NK-92 treated with Interleukin-12 subunit alpha and Interleukin-12 subunit beta, amount 100 ng/mL, for 24 hours (cell line): Measurements from ENCODE around the gene SAT1.

ENCODE experiments used
- DNase-seq: peaks from one replicate; lab custom pipeline; 2025; lab: John Stamatoyannopoulos, UW

SAT1 gene

GRCh38 chrX:23811108-23811651, 28.2 kb downstream of the SAT1 start:
- DNase-seq, result no peak

GRCh38 chrX:23811656-23812055, 28.7 kb downstream of the SAT1 start:
- DNase-seq, result no peak

- DNase-seq, result no peak
Measured at GRCh38 chrX:23813808-23814207, 30.8 kb downstream of the SAT1 start.

- DNase-seq, result no peak
Measured at GRCh38 chrX:23815376-23815775, 32.4 kb downstream of the SAT1 start.

GRCh38 chrX:23816179-23816578, 33.2 kb downstream of the SAT1 start:
- no peak for DNase-seq

- no peak for DNase-seq
Measured at GRCh38 chrX:23817979-23818336, 35.0 kb downstream of the SAT1 start.

GRCh38 chrX:23819385-23820234, 36.6 kb downstream of the SAT1 start:
- DNase-seq, result no peak

GRCh38 chrX:23820235-23820782, 37.3 kb downstream of the SAT1 start:
- no peak for DNase-seq

GRCh38 chrX:23821847-23822246, 38.9 kb downstream of the SAT1 start:
- DNase-seq, result no peak

- DNase-seq, result no peak
Measured at GRCh38 chrX:23822397-23822796, 39.4 kb downstream of the SAT1 start.

- DNase-seq, result no peak
Measured at GRCh38 chrX:23822841-23823240, 39.9 kb downstream of the SAT1 start.

GRCh38 chrX:23825675-23826074, 42.7 kb downstream of the SAT1 start:
- DNase-seq, result no peak

- no peak for DNase-seq
Measured at GRCh38 chrX:23826216-23826615, 43.2 kb downstream of the SAT1 start.

- DNase-seq, result no peak
Measured at GRCh38 chrX:23826653-23827052, 43.7 kb downstream of the SAT1 start.

- no peak for DNase-seq
Measured at GRCh38 chrX:23828881-23829280, 45.9 kb downstream of the SAT1 start.

- DNase-seq, result no peak
Measured at GRCh38 chrX:23832721-23833120, 49.7 kb downstream of the SAT1 start.
